Astrocyte of the spinal cord (primary cell): ENCODE data around the gene OVOL2.

Experiments
- DNase-seq: peaks from one replicate; pipeline ENCODE4 v3.0.0; 2011; ENCODE audit warnings: low read depth, low spot score
- H3K4me3 ChIP-seq: 2 replicates; pipeline ENCODE4 v1.5.1; 2011; ENCODE audit warnings: low read depth, mild to moderate bottlenecking, low read length, moderate library complexity
- CTCF ChIP-seq: IDR thresholded peaks from 2 replicates; pipeline ENCODE4 v1.5.1; 2012; ENCODE audit warnings: low read depth, mild to moderate bottlenecking, low read length, inconsistent platforms
- in situ Hi-C: cut with HindIII; loops from 2 replicates; pipeline ENCODE4 v1.10.0; 2017; ENCODE audit warnings: low sequenced_read_pairs

The OVOL2 gene

GRCh38 chr20:18009116-18009515, 48.6 kb downstream of the OVOL2 start:
- no peak for TF ChIP-seq CTCF
- H3K4me3 ChIP-seq = no peak overlapping the region
- in situ Hi-C loops = no loop called here
- DNase-seq = no peak

GRCh38 chr20:18007534-18008292, 50.0 kb downstream of the OVOL2 start:
- no peak for TF ChIP-seq CTCF
- in situ Hi-C loops = no loop called here
- H3K4me3 ChIP-seq = no peak overlapping the region
- DNase-seq = no peak

GRCh38 chr20:18006684-18007083, 51.0 kb downstream of the OVOL2 start:
- H3K4me3 ChIP-seq = no peak overlapping the region
- DNase-seq = no peak
- TF ChIP-seq CTCF = no peak
- in situ Hi-C loops = no loop called here

- in situ Hi-C loops = no loop called here
- DNase-seq = peak; percentile 9
- no peak overlapping the region for H3K4me3 ChIP-seq
- TF ChIP-seq CTCF = no peak
These were observed 51.7 kb downstream of the OVOL2 start for GRCh38 chr20:18005990-18006364.

GRCh38 chr20:18005170-18005989, 52.3 kb downstream of the OVOL2 start:
- TF ChIP-seq CTCF = no peak
- no peak overlapping the region for H3K4me3 ChIP-seq
- no peak for DNase-seq
- in situ Hi-C loops = no loop called here

GRCh38 chr20:18004384-18005031, 53.2 kb downstream of the OVOL2 start:
- no peak for TF ChIP-seq CTCF
- in situ Hi-C loops = no loop called here
- peak; percentile 23 for DNase-seq
- no peak overlapping the region for H3K4me3 ChIP-seq
